Measurements from ENCODE around the gene FGFRL1. TPM values are rescaled to one million over a fixed set of nuclear protein-coding genes. Genes with fewer than 3 reads are reported as not detected.

Gene FGFRL1
- total and polyA plus RNA-seq, 2 of the 13 experiments (the other 11 are each of a cell fraction or from before 2014, with no cell fraction given) = 19.1 to 30.6 TPM

GRCh38 chr4:992297-993110 is 18.9 kb upstream of the FGFRL1 start (continued):
- peak; percentile 23; the same call in 1 of the 2 replicates for TF ChIP-seq ZNF441 (CRISPR knock-in tag; IDR thresholded peaks at IDR 0.05; ENCODE audit: borderline replicate concordance)
- no peak for TF ChIP-seq RFX5 (IDR thresholded peaks at IDR 0.05; ENCODE audit: low read depth, low read length)
- TF ChIP-seq RBM39 (IDR thresholded peaks at IDR 0.05; ENCODE audit: low read depth, low read length, poor library complexity, severe bottlenecking) = no peak
- peak; percentile 99 for TF ChIP-seq SAP130 (CRISPR knock-in tag; IDR thresholded peaks at IDR 0.05; ENCODE audit: low read depth)
- no peak for TF ChIP-seq NKX3-1 (CRISPR knock-in tag; IDR thresholded peaks at IDR 0.05)
- TF ChIP-seq SMAD1 (CRISPR knock-in tag; IDR thresholded peaks at IDR 0.05; ENCODE audit: borderline replicate concordance, low read depth) = no peak
- TF ChIP-seq CREB1 (IDR thresholded peaks at IDR 0.05) = peak; percentile 42; the same call in 1 of the 2 replicates
- no peak for TF ChIP-seq CREB1 (CRISPR knock-in tag; IDR thresholded peaks at IDR 0.05)
- TF ChIP-seq ZHX1 (CRISPR knock-in tag; IDR thresholded peaks at IDR 0.05; ENCODE audit: low read depth) = 0 out of 2 replicates have a peak, but pooled peaks have one; percentile 42
- peak; percentile 89 for TF ChIP-seq SALL1 (CRISPR knock-in tag; IDR thresholded peaks at IDR 0.05)
- peak; percentile 91 for TF ChIP-seq TCF7 (IDR thresholded peaks at IDR 0.05; ENCODE audit: low read depth)
- TF ChIP-seq BRCA1 (CRISPR knock-in tag; IDR thresholded peaks at IDR 0.05) = no peak
- TF ChIP-seq IRF1 (CRISPR knock-in tag; IDR thresholded peaks at IDR 0.05; ENCODE audit: low read depth) = peak; percentile 41; the same call in 1 of the 2 replicates
- TF ChIP-seq PAF1 (CRISPR knock-in tag; IDR thresholded peaks at IDR 0.05) = no peak; the same call in 1 of the 2 replicates
- TF ChIP-seq AGO1 (IDR thresholded peaks at IDR 0.05; ENCODE audit: low read depth, low read length, poor library complexity, severe bottlenecking) = peak; percentile 52
- 0 out of 2 replicates have a peak, but pooled peaks have one; percentile 8 for TF ChIP-seq NFIB (CRISPR knock-in tag; IDR thresholded peaks at IDR 0.05; ENCODE audit: borderline replicate concordance)
- TF ChIP-seq MTA1 (CRISPR knock-in tag; IDR thresholded peaks at IDR 0.05; ENCODE audit: borderline replicate concordance) = no peak; the same call in none of the 2 replicates
- peak; percentile 81 for TF ChIP-seq ESRRA (CRISPR knock-in tag; IDR thresholded peaks at IDR 0.05; ENCODE audit: low read depth)
- no peak for TF ChIP-seq HNRNPK (IDR thresholded peaks at IDR 0.05; ENCODE audit: low read depth, low read length, poor library complexity, severe bottlenecking)
- TF ChIP-seq ZFP90 (CRISPR knock-in tag; IDR thresholded peaks at IDR 0.05; ENCODE audit: borderline replicate concordance) = no peak; the same call in 1 of the 2 replicates
- no peak for TF ChIP-seq RBAK (CRISPR knock-in tag; IDR thresholded peaks at IDR 0.05)
- TF ChIP-seq ZNF530 (CRISPR knock-in tag; IDR thresholded peaks at IDR 0.05; ENCODE audit: low read depth) = peak; percentile 42; the same call in 1 of the 2 replicates
- no peak for TF ChIP-seq ZFP1 (CRISPR knock-in tag; IDR thresholded peaks at IDR 0.05)
- TF ChIP-seq TAF15 (IDR thresholded peaks at IDR 0.05; ENCODE audit: low read depth, low read length, poor library complexity, severe bottlenecking) = peak; percentile 1
- peak; percentile 81; the same call in 1 of the 2 replicates for TF ChIP-seq AKAP8 (CRISPR knock-in tag; IDR thresholded peaks at IDR 0.05)
- TF ChIP-seq ZNF34 (CRISPR knock-in tag; IDR thresholded peaks at IDR 0.05; ENCODE audit: borderline replicate concordance) = no peak; the same call in 1 of the 2 replicates
- TF ChIP-seq SNAI1 (CRISPR knock-in tag; IDR thresholded peaks at IDR 0.05; ENCODE audit: borderline replicate concordance) = no peak
- TF ChIP-seq NR1H2 (CRISPR knock-in tag; IDR thresholded peaks at IDR 0.05; ENCODE audit: borderline replicate concordance, low read depth) = no peak

Measured in HepG2 (cell line).